GM12878 (cell line): ENCODE data around the gene MEI1. TPM values are rescaled to one million over a fixed set of nuclear protein-coding genes. Genes with fewer than 3 reads are reported as not detected.

Experiments used
- ATAC-seq: fragments of 200-7000 bp; cut with Tn5 transposase; 3 replicates; pipeline ENCODE4 v1.9.1; 2020; ENCODE audit warnings: mild to moderate bottlenecking, moderate library complexity
- BruUV-seq: library from RNA; stranded (reverse); fragments of 400-500 nt; replicated peaks from 2 replicates; lab custom pipeline; 2021; lab: Mats Ljungman, UMichigan
- CTCF ChIA-PET: fragments of 300-600 bp; sonication (Branson Sonifier 250); formaldehyde crosslinking; extraction: SDS; loops from one replicate; lab custom pipeline; 2021; ENCODE audit warnings: inconsistent platforms; lab: Yijun Ruan, JAX
- POLR2A ChIA-PET: fragments of 350-600 bp; formaldehyde crosslinking; extraction: SDS; loops from one replicate; lab custom pipeline; 2021; ENCODE audit warnings: inconsistent platforms; lab: Charles Lee
- RAD21 ChIA-PET: fragments of 300-600 bp; sonication (Branson Sonifier 250); formaldehyde crosslinking; loops from one replicate; lab custom pipeline; 2023; ENCODE audit warnings: antibody characterized with exemption; ENCODE audit not compliant: unreplicated experiment; lab: Charles Lee
- SMC1A ChIA-PET: fragments of 300-600 bp; sonication (Branson Sonifier 250); formaldehyde crosslinking; loops from one replicate; lab custom pipeline; 2023; ENCODE audit not compliant: unreplicated experiment, uncharacterized antibody; lab: Charles Lee
- DNase-seq: peaks from one replicate; pipeline ENCODE4 v3.0.0-alpha.2; 2011; ENCODE audit warnings: low read depth, low spot score
- FAIRE-seq: peaks from 3 replicates; lab custom pipeline; 2011; peaks lifted over from hg19 to GRCh38; lab: Jason Lieb, UNC
- H2AFZ ChIP-seq: 2 replicates; pipeline ENCODE4 v1.6.0; 2011; ENCODE audit warnings: low read depth, low read length, control low read depth; ENCODE audit not compliant: control insufficient read depth
- H3K27ac ChIP-seq: 2 replicates; pipeline ENCODE4 v1.5.1; 2011; ENCODE audit warnings: control low read depth; ENCODE audit not compliant: control insufficient read depth, insufficient read depth
- H3K27me3 ChIP-seq, 2 experiments: replicated peaks in 1 of 2; 2 replicates each; pipeline versions ENCODE4 v1.6.0 to v1.6.1; 2011; ENCODE audit warnings: low read length in 1 of 2; ENCODE audit not compliant: control insufficient read depth in 2 of 2, insufficient read depth in 2 of 2
- H3K36me3 ChIP-seq, 2 experiments: 2 replicates each; pipeline ENCODE4 v1.5.1; 2011; ENCODE audit warnings: low read length in 1 of 2; ENCODE audit not compliant: control insufficient read depth in 2 of 2, insufficient read depth in 2 of 2
- H3K4me1 ChIP-seq: 2 replicates; pipeline ENCODE4 v1.6.1; 2011; ENCODE audit warnings: mild to moderate bottlenecking, low read length, moderate library complexity, mixed read lengths; ENCODE audit not compliant: control insufficient read depth, insufficient read depth
- H3K4me2 ChIP-seq: 2 replicates; pipeline ENCODE4 v1.6.0; 2011; ENCODE audit warnings: control low read depth; ENCODE audit not compliant: control insufficient read depth, insufficient read depth
- H3K4me3 ChIP-seq: fragments of 200-600 bp; sonication (generic); 2 replicates; pipeline ENCODE4 v1.5.1; 2016
- H3K79me2 ChIP-seq: 2 replicates; pipeline ENCODE4 v1.6.0; 2011; ENCODE audit warnings: low read length; ENCODE audit not compliant: control insufficient read depth, insufficient read depth
- H3K9ac ChIP-seq: 2 replicates; pipeline ENCODE4 v1.8.0; 2011; ENCODE audit warnings: low read length, control low read depth, mixed read lengths; ENCODE audit not compliant: control insufficient read depth, insufficient read depth
- H3K9me3 ChIP-seq: replicated peaks from 3 replicates; pipeline ENCODE4 v1.5.1; 2011; ENCODE audit warnings: mild to moderate bottlenecking, low read length; ENCODE audit not compliant: control insufficient read depth, insufficient read depth
- H4K20me1 ChIP-seq: 2 replicates; pipeline ENCODE4 v1.6.0; 2011; ENCODE audit not compliant: control insufficient read depth, insufficient read depth
- CREB1 ChIP-seq: IDR thresholded peaks from 2 replicates; pipeline ENCODE4 v1.6.1; 2012; ENCODE audit warnings: low read depth, mild to moderate bottlenecking, inconsistent platforms
- IKZF1 ChIP-seq: fragments of 450-650 bp; conservative IDR thresholded peaks from 2 replicates; pipeline ENCODE4 v1.6.1; 2017; ENCODE audit warnings: antibody characterized with exemption, mild to moderate bottlenecking
- LARP7 ChIP-seq: fragments of 450-650 bp; IDR thresholded peaks from 2 replicates; pipeline ENCODE4 v1.6.1; 2017; ENCODE audit warnings: mild to moderate bottlenecking
- RAD51 ChIP-seq: fragments of 450-650 bp; IDR thresholded peaks from 2 replicates; pipeline ENCODE4 v1.6.1; 2016; ENCODE audit warnings: moderate library complexity, mild to moderate bottlenecking, inconsistent platforms
- SMARCA5 ChIP-seq: fragments of 450-650 bp; IDR thresholded peaks from 2 replicates; pipeline ENCODE4 v1.6.1; 2017; ENCODE audit warnings: mild to moderate bottlenecking
- SPI1 ChIP-seq: IDR thresholded peaks from 2 replicates; pipeline ENCODE4 v1.6.1; 2011; ENCODE audit warnings: low read depth, mild to moderate bottlenecking, low read length, moderate library complexity, borderline replicate concordance; ENCODE audit not compliant: insufficient read depth
- USF2 ChIP-seq: IDR thresholded peaks from 2 replicates; pipeline ENCODE4 v1.6.1; 2011; ENCODE audit warnings: low read depth, low read length, improper control_type of control experiment, borderline replicate concordance
- ZBTB33 ChIP-seq: fragments of 450-650 bp; IDR thresholded peaks from 2 replicates; pipeline ENCODE4 v1.6.1; 2017; ENCODE audit warnings: mild to moderate bottlenecking
- WGBS: methylation state at CpG from one replicate; pipeline ENCODE4 v1.1.6; 2016; ENCODE audit warnings: low lambda C conversion rate; ENCODE audit not compliant: insufficient replicate concordance, insufficient coverage; ENCODE audit errors: missing lambda C conversion rate; 5-methylcytosine and 5-hydroxymethylcytosine counted together
- in situ Hi-C: fragments of 300-500 bp; cut with MboI; formaldehyde crosslinking; loops from 9 replicates; pipeline ENCODE4 v1.14.3; 2018; ENCODE audit warnings: mixed read lengths
- intact Hi-C: fragments of 100-400 bp; cut with micrococcal nuclease; formaldehyde crosslinking; loops from one replicate; pipeline ENCODE4 v1.14.2; 2022; ENCODE audit not compliant: unreplicated experiment
- polyA plus RNA-seq, 11 experiments: library from polyadenylated mRNA; depleted of rRNA in 4 of 11; unstranded in 6 of 11; stranded (reverse) in 5 of 11; fragments of >200 nt; fragmentation: Nextera tagmentation in 4 of 11; fragmentation: Illumina TruSeq in 1 of 11; extraction: Ambion mirVana in 4 of 11; extraction: Trizol in 1 of 11; gene quantifications; 1 replicate in 1 of 11; 2 replicates in 10 of 11; pipeline versions ENCODE4 v1.2.1 to v1.2.3, GENCODE V29; 2011 to 2016; ENCODE audit warnings: inconsistent platforms in 2 of 11, missing spikeins in 2 of 11, low read depth in 1 of 11
- total RNA-seq, 4 experiments: library from RNA; depleted of rRNA in 3 of 4; stranded (reverse); fragments of >200 nt in 3 of 4; fragmentation: Illumina TruSeq in 1 of 4; extraction: Trizol in 1 of 4; gene quantifications; 2 replicates each; pipeline versions ENCODE4 v1.2.1 to v1.2.3, GENCODE V29; 2013 to 2021

Gene MEI1
- total and polyA plus RNA-seq, 10 of the 15 experiments (the other 5 are each of a cell fraction or from before 2014, with no cell fraction given): 27.9 to 48.9 (median 35.8) TPM

- Histone ChIP-seq H3K27ac (no peak overlapping the region), H3K27me3 (no peaks in the 10 kb centered on the region), H3K9ac (no peak overlapping the region), H2AFZ (no peak overlapping the region), H4K20me1 (peaks cover 3% of the 10 kb centered on the region; the same call in 1 of the 2 replicates), H3K4me3 (no peak overlapping the region), H3K9me3 (no peaks in the 10 kb centered on the region), H3K79me2 (peaks cover 97% of the 10 kb centered on the region), H3K4me2 (0 out of 2 replicates have a peak overlapping the region, but pooled peaks have one; percentile 56), H3K4me1 (peaks cover 29% of the 10 kb centered on the region), H3K36me3 (peaks cover 0 to 7% of the 10 kb centered on the region in 2 experiments; a peak in 3 of 4 replicates)
- ChIA-PET POLR2A (interaction anchor here (1.1 to 9.4 kb wide), 4 partner anchors 9 to 44 kb away, joined by 3 to 135 read pairs (median 38); partner anchors contain the start of genes CCDC134 and SREBF2), SMC1A (interaction anchor here (0.7 to 10.2 kb wide), 9 partner anchors 10 to 147 kb away, joined by 3 to 96 read pairs (median 3); partner anchors contain the start of genes CCDC134 and SREBF2), CTCF (interaction anchor here (1.1 to 5.9 kb wide), 4 partner anchors 14 to 147 kb away, joined by 4 to 33 read pairs (median 13); no protein-coding TSS in a partner anchor), RAD21 (interaction anchor here (1.2 to 3.0 kb wide), 4 partner anchors 10 to 146 kb away, joined by 3 to 14 read pairs (median 7); partner anchors contain the start of gene SREBF2)
- TF ChIP-seq IKZF1 (no peak), LARP7 (no peak), RAD51 (no peak), CREB1 (no peak), ZBTB33 (no peak), SMARCA5 (no peak), USF2 (no peak), SPI1 (0 out of 2 replicates have a peak, but pooled peaks have one; percentile 16)
- BruUV-seq: no TSS peak
- FAIRE-seq: no peak
- 0 out of 3 replicates have a peak, but pooled peaks have one; percentile 7 for ATAC-seq
- intact Hi-C loops (no loop called here), in situ Hi-C loops (no loop called here)
- DNase-seq: no peak
- 0% methylated on average over 1 of the region's 1 CpG for WGBS
Observed at GRCh38 chr22:41844036-41844435, 144.7 kb downstream of the MEI1 start.
